ENCODE measurements around the gene KCNH1.
A peak's percentile ranks its signal among the peaks of the same experiment; 100 is the strongest.

The KCNH1 gene, protein sequence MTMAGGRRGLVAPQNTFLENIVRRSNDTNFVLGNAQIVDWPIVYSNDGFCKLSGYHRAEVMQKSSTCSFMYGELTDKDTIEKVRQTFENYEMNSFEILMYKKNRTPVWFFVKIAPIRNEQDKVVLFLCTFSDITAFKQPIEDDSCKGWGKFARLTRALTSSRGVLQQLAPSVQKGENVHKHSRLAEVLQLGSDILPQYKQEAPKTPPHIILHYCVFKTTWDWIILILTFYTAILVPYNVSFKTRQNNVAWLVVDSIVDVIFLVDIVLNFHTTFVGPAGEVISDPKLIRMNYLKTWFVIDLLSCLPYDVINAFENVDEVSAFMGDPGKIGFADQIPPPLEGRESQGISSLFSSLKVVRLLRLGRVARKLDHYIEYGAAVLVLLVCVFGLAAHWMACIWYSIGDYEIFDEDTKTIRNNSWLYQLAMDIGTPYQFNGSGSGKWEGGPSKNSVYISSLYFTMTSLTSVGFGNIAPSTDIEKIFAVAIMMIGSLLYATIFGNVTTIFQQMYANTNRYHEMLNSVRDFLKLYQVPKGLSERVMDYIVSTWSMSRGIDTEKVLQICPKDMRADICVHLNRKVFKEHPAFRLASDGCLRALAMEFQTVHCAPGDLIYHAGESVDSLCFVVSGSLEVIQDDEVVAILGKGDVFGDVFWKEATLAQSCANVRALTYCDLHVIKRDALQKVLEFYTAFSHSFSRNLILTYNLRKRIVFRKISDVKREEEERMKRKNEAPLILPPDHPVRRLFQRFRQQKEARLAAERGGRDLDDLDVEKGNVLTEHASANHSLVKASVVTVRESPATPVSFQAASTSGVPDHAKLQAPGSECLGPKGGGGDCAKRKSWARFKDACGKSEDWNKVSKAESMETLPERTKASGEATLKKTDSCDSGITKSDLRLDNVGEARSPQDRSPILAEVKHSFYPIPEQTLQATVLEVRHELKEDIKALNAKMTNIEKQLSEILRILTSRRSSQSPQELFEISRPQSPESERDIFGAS

DNA sequence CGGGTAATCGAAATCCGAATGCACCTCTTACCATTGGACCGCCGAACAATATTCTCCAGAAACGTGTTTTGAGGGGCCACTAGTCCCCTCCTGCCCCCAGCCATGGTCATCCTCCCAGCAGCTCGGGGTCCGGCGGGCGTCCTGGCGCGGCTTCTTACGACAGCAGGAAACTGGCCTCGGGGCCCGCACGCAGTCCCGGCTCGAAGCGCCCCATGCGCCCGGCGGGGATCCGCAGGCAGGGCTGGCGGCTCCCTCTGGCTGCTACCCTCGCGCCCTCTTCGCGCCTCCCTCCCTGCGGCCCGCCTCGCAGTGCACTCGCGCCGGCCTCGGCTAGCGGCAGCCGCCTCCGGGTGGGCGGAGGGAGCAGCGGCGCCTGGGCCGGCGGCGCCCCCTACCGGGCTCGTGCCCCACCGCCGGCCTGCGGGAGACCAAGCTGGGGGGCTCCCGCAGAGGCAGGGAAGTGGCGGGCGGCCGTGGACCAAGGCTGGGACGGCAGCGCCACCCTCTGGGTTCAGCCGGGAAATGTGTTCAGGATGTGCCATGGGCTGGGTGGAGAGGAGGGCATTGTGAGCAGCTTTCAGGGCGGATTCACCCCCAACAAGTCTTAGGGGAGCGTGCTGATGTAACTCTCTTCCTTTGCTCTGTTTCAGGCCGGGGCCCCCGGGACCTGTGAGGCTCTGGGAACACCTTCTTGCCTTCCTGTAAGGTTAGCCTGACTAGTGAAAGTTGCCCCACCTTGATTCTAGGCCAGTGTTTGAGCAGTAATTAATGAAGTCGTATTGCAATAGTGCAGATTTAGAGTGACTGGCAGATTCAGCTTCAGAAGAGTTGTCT lies at the start of gene KCNH1:
KCNH1 (minus strand) TSS at position 313 of the 834 bp plus-strand sequence; CDS start at position 110, 203 bp downstream.
- DNase-seq (ENCODE audit: low read depth in 2 of 2): peak; percentile 78 to 79

DNA sequence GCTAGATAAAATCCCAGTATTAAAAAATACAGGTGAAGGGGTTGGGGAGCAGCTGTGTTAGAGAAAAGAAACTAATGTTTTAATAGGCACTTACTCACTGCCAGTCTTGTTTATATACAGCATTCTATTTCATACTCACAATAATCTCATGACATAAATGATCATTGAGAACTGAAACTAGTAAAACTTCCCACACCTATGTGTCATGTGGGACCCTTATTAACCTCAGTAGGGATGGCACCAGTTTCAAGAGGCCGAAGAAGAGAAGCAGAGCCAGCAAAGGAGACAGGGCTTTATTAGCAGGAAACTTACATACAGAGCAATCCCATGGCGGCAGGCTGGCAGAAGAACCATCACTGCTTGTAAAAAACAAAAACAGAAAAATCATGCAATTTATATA lies 48.8 kb upstream of the KCNH1 start:
- no peak for DNase-seq (ENCODE audit: low read depth in 2 of 2)

DNA sequence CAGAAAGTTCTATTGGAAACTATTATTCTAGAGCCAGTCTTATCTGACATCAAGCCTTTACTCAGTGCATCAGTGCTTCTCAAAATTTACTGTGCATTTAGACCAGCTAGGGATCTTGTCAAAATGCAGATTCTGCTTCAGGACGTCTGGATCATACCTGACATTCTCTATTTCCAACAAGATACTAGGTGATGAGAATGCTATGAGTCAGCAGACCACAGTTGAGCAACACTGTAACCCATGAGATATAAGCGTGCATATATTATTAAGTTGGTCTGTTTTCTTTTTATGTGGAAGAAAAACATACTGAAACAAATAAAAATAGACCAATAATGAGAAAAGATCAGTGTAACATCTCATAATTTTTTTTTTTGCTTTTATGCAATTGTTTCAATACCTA lies 40.4 kb upstream of the KCNH1 start:
- no peak for DNase-seq (ENCODE audit: low read depth in 2 of 2)

DNA sequence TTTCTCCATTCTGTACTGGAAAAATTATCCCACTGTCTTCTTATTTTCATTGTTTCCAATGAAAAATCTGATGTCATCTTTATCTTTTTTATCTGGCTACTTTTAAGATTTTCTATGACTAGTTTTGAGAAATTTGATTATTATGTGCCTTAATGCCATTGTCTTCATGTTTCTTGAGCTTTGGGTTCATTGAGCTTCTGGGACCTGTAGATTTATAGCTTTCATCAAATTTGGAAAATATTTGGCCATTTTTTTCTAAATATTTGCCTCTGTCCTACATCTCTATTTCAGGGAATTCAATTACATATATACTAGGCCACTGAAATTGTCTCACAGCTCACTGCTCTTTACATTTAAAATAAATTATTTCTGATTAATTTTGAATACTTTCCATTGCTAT lies 38.7 kb upstream of the KCNH1 start:
- DNase-seq (ENCODE audit: low read depth in 2 of 2): no peak

DNA sequence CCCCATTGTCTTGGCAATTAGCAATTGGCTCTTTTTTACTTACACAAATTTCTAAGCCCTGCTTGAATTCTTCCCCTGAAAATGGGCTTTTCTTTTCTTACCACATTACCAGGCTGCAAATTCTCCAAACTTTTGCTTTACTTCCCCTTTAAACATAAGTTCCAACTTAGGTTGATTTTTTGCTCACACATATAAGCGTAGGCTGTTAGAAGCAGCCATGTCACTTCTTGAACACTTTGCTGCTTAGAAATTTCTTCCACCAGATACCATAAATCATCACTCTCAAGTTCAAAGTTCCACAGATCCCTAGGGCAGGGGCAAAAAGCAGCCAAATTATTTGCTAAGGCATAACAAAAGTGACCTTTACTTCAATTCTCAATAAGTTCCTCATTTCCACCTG lies 35.4 kb upstream of the KCNH1 start:
- DNase-seq (ENCODE audit: low read depth in 2 of 2): no peak

DNA sequence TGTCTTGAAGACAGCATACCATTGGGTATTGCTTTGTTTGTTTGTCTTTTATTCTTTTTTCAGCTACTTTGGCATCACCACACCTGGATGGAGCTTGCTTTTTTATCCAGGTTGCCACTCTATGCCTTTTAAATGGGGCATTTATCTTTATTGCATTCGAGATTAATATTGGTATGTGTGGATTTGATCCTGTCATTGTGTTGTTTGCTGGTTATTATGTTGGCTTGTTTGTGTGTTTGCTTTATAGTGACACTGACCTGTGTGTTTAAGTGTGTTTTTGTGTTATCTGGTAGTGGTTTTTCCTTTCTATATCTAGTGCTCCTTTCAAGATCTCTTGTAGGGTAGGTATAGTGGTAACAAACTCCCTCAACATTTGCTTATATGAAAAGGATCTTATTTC lies 24.9 kb upstream of the KCNH1 start:
- DNase-seq (ENCODE audit: low read depth in 2 of 2): no peak

DNA sequence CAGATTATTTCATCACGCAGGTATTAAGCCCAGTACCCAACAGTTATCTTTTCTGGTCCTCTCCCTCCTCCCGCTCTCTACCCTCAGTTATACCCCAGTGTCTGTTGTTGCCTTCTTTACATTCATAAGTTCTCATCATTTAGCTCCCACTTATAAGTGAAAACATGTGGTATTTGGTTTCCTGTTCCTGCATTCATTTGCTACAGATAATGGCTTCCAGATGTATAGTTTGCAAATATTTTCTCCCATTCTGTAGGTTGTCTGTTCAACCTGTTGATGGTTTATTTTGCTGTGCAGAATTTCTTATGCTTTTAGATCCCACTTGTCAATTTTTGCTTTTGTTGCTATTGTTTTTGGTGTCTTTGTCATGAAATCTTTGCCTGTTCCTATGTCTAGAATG lies 21.1 kb upstream of the KCNH1 start:
- DNase-seq (ENCODE audit: low read depth in 2 of 2): no peak

DNA sequence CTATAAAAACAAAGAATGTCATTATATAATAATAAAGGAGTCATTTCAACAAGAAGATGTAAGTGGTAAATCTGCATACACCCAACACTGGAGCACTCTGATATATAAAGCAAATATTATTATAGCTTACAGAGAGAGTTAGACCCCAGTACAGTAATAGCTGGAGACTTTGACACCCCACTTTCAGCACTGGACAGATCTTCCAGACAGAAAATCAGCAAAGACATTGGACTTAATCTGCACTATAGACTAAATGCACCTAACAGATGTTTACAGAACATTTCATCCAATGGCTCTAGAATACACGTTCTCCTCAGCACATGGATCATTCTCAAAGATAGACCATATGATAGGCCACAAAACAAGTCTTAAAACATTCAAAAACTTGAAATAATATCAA lies 20.0 kb upstream of the KCNH1 start:
- DNase-seq (ENCODE audit: low read depth in 2 of 2): no peak

DNA sequence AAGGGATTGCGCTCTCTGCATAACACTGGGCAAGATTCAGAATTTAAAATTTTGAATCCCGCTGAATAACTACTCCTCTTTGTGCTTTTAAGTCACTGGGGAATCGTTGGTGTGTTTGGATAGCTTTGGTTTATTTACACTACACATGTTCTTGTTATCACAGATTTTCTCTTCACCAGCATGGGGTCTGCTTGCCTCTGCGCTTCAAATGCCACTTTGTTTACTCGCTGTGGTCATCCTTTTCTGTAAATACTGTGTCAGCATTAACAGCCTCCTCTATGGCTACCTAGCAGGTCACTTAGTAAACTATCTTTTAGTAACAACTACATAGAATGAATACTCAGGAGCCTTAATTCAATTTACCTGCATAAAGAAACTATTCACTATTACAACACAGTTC lies 14.4 kb upstream of the KCNH1 start:
- DNase-seq (ENCODE audit: low read depth in 2 of 2): no peak

DNA sequence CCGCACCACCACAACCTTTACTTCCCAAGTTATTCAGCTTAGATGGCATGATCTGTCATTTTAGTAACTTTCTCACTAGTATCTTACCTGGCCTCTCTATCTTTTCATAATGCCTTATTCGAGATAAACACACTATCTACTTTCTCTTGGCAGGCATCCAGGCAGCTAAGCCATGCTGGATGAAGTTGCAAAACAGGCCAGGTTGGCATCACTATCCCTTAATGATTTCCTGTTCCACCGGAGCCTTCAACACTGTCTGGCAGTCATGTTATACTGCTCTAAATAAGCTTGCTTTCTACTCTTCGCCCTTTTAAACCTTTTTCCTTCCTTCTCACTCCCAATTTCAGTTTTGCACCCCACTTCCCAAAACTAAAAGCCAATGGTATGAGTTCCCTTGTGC lies 12.0 kb upstream of the KCNH1 start:
- no peak for DNase-seq (ENCODE audit: low read depth in 2 of 2)

DNA sequence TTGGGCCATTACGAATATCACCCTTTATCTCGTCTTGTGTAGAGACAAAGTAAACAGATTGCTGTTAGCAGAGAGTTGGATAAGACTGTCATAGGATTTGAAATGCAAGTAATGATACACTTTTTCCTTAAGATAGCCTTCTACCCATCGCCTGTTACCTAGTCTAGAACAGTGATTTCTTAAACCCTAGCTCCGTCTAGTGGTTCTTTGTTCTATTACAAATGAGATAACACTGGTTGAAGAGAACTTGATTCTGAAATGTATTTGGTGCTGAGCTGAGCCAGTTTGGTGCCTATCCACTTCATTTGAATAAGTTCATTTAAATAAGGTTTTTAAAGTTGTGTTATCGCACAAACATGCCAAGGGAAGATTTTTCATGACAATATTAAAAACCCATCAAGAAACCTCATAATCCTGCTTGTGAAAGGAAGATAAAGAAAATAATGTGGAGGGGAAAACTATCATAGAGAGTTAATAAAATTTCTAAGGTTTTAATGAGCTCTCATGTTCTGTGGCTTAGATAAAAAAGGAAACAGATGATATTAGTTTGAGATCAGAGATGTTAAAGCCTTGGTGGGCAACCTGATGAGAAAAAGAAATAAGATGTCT lies 1.5 kb upstream of the KCNH1 start:
- DNase-seq (ENCODE audit: low read depth in 2 of 2): no peak

DNA sequence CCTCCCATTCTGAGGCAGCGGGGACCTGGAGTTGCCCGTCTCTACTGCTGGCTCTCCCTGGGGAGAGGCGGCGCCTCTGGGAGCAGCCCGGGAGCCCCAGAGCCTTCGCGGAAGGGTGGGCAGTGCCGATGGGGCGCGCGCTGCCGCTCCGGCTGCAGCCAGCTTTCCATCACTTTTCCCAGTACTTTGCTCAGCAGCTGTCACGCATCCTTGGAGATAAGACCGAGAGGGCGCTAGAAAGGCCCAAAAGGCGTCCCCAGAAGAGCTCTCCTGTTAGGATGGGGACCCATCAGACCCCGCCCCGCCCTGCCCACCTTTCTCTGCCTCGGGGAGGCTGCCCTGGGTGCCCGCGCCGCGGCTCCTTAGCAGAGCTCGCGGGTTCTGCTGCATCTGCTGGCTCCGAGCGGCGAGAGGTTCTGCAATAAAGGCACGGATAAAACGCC lies 534 bp downstream of the KCNH1 start:
- DNase-seq (ENCODE audit: low read depth in 2 of 2): peak; percentile 13 to 18

DNA sequence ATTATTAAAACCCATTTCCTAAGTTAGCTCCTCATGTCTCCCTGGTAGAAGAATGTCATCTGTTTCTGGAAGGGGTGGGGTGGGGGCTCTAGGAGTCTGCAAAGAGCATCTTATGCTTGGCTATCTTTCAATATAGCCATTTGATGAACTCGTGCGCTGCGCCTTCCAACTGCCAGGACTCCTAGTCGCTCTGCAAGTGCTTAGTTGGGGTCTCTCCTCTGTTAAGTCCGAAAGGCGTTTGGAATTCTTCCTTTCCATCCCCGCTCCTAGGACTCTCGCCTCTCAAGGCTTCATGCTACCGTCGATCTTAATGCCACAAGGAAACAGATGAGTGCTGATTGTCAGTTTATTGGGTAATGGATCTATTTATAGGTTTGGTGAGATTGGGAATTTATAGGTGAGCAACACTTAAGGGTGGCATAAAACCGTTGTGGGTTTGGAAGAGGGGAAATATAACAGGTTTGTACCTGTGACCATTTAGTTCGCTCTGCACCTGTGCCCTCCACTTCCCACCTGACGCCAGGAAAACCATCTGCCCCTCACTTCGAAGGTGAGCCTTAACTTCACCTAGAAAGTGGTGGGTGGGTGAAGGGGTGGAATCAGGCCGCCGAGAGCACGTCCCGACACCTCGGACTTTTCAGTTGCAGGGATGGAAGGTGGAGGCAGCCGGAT lies 1.1 kb downstream of the KCNH1 start:
- DNase-seq (ENCODE audit: low read depth in 2 of 2): no peak

DNA sequence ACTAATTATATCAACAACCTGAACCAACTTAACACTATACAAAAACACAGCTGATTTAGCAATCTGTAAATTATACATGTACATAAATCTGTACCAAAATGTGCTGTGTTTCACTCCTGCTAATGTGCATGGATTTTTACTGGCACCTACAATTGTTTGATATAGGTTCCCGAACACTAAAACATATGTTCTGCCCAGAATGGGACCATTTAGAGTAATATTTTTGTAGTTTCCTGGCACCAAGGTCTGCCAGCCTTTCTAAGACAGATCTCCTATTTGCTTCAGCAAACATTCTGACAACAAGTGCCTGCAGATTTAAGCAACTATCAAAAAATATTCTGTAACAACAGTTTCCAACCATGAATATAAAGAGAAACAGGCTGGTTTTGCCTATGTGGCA lies 4.2 kb downstream of the KCNH1 start:
- DNase-seq (ENCODE audit: low read depth in 2 of 2): no peak

DNA sequence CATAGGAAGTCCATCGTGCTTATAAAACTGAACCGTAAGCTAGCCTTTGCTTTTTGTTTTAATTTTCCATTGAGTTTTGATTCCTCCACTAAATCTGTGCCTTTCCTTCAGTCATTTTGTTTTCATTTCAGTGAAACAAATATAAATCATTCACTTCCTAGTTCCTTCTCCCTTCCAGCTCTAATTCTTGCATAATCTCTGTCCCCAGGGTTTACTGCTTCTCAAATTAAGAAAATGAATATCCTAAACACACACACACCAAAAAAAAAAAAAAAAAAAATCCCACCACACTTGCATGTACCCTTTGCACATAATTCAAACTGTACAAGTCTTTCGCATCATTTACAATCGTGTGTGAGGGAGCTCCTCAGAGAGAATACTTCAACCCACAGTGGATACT lies 6.8 kb downstream of the KCNH1 start:
- no peak for DNase-seq (ENCODE audit: low read depth in 2 of 2)

DNA sequence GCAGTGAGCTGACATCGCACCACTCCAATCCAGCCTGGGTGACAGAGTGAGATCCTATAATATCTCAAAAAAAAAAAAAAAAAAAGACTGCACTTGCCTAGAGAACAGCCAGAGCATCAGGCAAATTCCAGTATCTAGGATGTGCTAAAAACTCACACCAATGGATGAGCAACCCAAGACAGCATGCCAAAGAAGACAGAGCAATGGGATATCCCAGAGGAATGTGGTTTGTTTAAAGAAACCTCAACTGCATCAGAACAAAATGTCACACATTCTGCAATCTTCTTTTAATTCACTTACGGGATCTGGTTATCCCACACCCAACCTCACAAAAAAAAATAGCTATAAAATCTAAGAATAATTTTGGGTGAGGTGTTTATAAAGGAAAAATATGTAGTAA lies 7.3 kb downstream of the KCNH1 start:
- no peak for DNase-seq (ENCODE audit: low read depth in 2 of 2)

DNA sequence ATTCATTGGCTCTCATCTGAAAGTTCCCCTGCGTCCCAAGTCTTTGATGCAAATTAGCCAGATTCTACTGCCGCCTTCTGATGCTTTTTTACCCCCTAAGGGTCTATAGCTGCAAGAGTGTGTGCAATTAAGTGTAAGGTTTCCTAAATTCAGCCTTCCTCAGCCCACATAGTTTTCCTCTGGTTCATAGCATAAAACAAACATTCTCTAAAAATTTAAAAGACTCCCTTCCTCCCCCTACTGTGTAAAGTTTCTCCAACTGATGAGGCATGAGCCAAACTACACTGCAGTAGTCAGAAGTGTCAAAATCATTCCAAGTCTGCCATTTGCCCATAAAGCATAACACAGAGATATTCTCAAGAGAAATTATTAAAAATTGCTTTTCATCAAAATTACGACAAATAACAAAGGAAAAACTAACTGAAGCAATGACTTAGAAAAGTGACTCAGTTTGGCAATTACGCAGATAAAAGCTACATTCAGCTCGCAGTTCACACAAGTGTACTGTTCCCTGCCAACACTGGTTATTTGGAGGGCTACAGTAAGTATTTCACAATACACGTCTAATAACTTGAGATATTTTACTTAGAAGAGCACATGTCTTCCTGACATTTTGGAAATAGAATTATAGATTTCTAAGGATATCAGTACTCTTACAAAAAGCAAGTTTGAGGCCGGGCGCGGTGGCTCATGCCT lies 15.4 kb downstream of the KCNH1 start:
- DNase-seq (ENCODE audit: low read depth in 2 of 2): no peak

DNA sequence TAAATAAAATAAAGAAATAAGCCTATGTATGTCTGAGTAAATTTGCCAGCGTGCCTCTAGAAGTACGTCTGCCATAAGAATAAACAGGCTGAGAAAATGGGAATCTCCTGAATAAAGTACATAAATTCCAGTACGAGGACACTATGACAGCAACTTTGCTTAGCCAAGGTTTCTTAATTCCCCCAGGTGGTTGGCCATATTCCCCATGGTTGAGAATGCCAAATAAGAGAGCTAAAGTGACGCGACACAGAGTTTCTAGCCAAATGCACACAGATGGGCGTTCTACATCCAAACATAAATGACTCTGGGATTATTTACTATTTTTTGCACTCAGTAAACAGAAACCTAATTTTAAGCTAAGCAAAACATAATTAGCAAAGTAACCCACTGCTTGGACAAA lies 19.5 kb downstream of the KCNH1 start:
- no peak for DNase-seq (ENCODE audit: low read depth in 2 of 2)

DNA sequence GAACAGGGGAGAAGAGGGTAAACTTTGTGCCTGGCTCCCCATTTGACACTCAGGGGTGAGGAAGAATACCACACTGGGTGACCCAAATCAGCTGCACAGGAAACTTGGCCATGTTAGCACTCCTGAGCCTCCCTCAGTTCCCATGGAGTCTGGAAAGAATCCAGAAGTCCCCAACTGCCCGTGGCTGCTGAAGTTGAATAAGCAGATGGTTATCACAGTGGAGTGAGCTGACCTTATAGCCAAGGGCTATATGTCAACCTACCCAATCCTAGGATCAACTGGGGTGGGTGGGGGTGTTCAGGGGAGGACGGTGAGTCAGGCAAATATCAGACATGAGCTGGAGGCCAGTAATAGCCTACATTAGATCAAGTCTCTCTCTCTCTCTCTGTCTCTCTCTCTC lies 20.4 kb downstream of the KCNH1 start:
- DNase-seq (ENCODE audit: low read depth in 2 of 2): no peak

DNA sequence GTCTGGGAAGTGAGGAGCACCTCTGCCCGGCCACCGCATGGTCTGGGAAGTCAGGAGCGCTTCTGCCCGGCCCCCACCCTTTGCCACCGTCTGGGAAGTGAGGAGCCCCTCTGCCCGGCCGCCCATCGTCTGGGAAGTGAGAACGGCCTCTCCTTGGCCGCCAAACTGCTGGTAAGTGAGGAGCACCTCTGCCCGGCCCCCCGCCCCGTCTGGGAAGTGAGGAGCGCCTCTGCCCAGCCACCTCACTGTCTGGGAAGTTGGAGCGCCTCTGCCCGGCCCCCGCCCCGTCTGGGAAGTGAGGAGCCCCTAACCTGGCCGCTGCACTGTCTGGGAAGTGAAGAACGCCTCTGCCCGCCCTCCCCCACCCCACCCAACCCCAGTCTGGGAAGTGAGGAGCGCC lies 22.6 kb downstream of the KCNH1 start:
- DNase-seq (ENCODE audit: low read depth in 2 of 2): no peak

All from stimulated activated CD4-positive, alpha-beta T cell treated with anti-CD3 and anti-CD28 coated beads, Interleukin-4, amount 100 ng/mL, for 48 hours (primary cell).